Esophagus squamous epithelium (tissue), 4 donors: ENCODE results near the gene BTAF1.

Experiments
- POLR2A ChIP-seq, 4 donors: fragments of 450-650 bp; IDR thresholded peaks; one replicate each; pipeline ENCODE4 v1.6.1; 2017; ENCODE audit warnings: antibody characterized with exemption in 4 of 4, mild to moderate bottlenecking in 4 of 4, moderate library complexity in 3 of 4
- TF ChIP-seq, protein P1 (sequence below), 6 experiments: fragments of 450-650 bp in 4 of 6; fragments of 200-600 bp in 2 of 6; sonication (generic) in 2 of 6; IDR thresholded peaks; one replicate each; pipeline ENCODE4 v1.5.1; 2016 to 2019; ENCODE audit warnings: antibody characterized with exemption in 6 of 6, mild to moderate bottlenecking in 4 of 6, moderate library complexity in 4 of 6

GRCh38 chr10:91923371-91924211, at the start of gene BTAF1:
- TF ChIP-seq, protein P1, sequence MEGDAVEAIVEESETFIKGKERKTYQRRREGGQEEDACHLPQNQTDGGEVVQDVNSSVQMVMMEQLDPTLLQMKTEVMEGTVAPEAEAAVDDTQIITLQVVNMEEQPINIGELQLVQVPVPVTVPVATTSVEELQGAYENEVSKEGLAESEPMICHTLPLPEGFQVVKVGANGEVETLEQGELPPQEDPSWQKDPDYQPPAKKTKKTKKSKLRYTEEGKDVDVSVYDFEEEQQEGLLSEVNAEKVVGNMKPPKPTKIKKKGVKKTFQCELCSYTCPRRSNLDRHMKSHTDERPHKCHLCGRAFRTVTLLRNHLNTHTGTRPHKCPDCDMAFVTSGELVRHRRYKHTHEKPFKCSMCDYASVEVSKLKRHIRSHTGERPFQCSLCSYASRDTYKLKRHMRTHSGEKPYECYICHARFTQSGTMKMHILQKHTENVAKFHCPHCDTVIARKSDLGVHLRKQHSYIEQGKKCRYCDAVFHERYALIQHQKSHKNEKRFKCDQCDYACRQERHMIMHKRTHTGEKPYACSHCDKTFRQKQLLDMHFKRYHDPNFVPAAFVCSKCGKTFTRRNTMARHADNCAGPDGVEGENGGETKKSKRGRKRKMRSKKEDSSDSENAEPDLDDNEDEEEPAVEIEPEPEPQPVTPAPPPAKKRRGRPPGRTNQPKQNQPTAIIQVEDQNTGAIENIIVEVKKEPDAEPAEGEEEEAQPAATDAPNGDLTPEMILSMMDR (IDR thresholded peaks at IDR 0.05) = peak in 1 of 6 experiments; percentile 13
- peak in 3 of 4 donors; percentile 80 to 95 (median 93) for TF ChIP-seq POLR2A (IDR thresholded peaks at IDR 0.05)
